Fibroblast of lung (primary cell): Measurements from ENCODE around the gene TMEM132D. TPM values are rescaled to one million over a fixed set of nuclear protein-coding genes. Genes with fewer than 3 reads are reported as not detected.

Source experiments
- DNase-seq, 2 donors: peaks; one replicate each; pipeline versions ENCODE4 v3.0.0 to v3.0.0-alpha.2; 2010; ENCODE audit warnings: low read depth in 2 of 2
- H2AFZ ChIP-seq: 2 replicates; pipeline ENCODE4 v1.5.1; 2012; ENCODE audit warnings: low read length, control low read depth, inconsistent platforms
- H3K27ac ChIP-seq: 2 replicates; pipeline ENCODE4 v1.5.1; 2011; ENCODE audit warnings: low read length, control low read depth; ENCODE audit not compliant: insufficient read depth
- H3K27me3 ChIP-seq: 2 replicates; pipeline ENCODE4 v1.5.1; 2011; ENCODE audit warnings: mild to moderate bottlenecking, low read length; ENCODE audit not compliant: control insufficient read depth, insufficient read depth
- H3K36me3 ChIP-seq: 2 replicates; pipeline ENCODE4 v1.5.1; 2011; ENCODE audit warnings: low read length; ENCODE audit not compliant: control insufficient read depth, insufficient read depth
- H3K4me1 ChIP-seq: 2 replicates; pipeline ENCODE4 v1.5.1; 2011; ENCODE audit warnings: low read length; ENCODE audit not compliant: control insufficient read depth, insufficient read depth; ENCODE audit errors: extremely low read depth
- H3K4me2 ChIP-seq: 2 replicates; pipeline ENCODE4 v1.5.1; 2011; ENCODE audit warnings: low read length, control low read depth; ENCODE audit not compliant: insufficient read depth; ENCODE audit errors: extremely low read depth
- H3K4me3 ChIP-seq, 4 experiments: fragments of 200-600 bp in 1 of 4; sonication (generic) in 1 of 4; replicated peaks in 1 of 4; 2 replicates each; pipeline ENCODE4 v1.5.1; 2011 to 2016; ENCODE audit warnings: low read length in 4 of 4, low read depth in 3 of 4, mild to moderate bottlenecking in 3 of 4, control low read depth in 2 of 4, inconsistent platforms in 1 of 4, mixed read lengths in 1 of 4; ENCODE audit not compliant: insufficient read depth in 1 of 4; ENCODE audit errors: control extremely low read depth in 1 of 4
- H3K79me2 ChIP-seq: 2 replicates; pipeline ENCODE4 v1.5.1; 2012; ENCODE audit warnings: mild to moderate bottlenecking, low read length, inconsistent platforms; ENCODE audit not compliant: control insufficient read depth, insufficient read depth
- H3K9ac ChIP-seq: 2 replicates; pipeline ENCODE4 v1.5.1; 2011; ENCODE audit warnings: mild to moderate bottlenecking, low read length, control low read depth; ENCODE audit not compliant: insufficient read depth
- H3K9me3 ChIP-seq: 2 replicates; pipeline ENCODE4 v1.5.1; 2012; ENCODE audit warnings: low read depth, low read length; ENCODE audit not compliant: control insufficient read depth, insufficient read depth
- H4K20me1 ChIP-seq: 2 replicates; pipeline ENCODE4 v1.5.1; 2011; ENCODE audit warnings: low read length; ENCODE audit not compliant: control insufficient read depth, insufficient read depth; ENCODE audit errors: extremely low read depth
- CTCF ChIP-seq, 2 donors: IDR thresholded peaks in 1 of 2; conservative IDR thresholded peaks in 1 of 2; 1 replicate in 1 of 2; 2 replicates in 1 of 2; pipeline ENCODE4 v1.5.1; 2011 to 2012; ENCODE audit warnings: low read length in 2 of 2, control low read depth in 1 of 2, inconsistent platforms in 1 of 2, low read depth in 1 of 2, mild to moderate bottlenecking in 1 of 2
- EZH2 ChIP-seq: IDR thresholded peaks from 2 replicates; pipeline ENCODE4 v1.5.1; 2012; ENCODE audit warnings: low read length, control low read depth, mild to moderate bottlenecking; ENCODE audit errors: missing control alignments
- polyA plus RNA-seq, 2 donors: library from polyadenylated mRNA; depleted of rRNA in 1 of 2; stranded (reverse) in 1 of 2; unstranded in 1 of 2; fragments of >200 nt; gene quantifications; 2 replicates each; pipeline ENCODE4 v1.2.1, GENCODE V29; 2011 to 2012; ENCODE audit warnings: missing spikeins in 1 of 2
- total RNA-seq: library from RNA; depleted of rRNA; stranded (reverse); fragments of >200 nt; gene quantifications from 2 replicates; pipeline ENCODE4 v1.2.1, GENCODE V29; 2014

The TMEM132D gene
- total and polyA plus RNA-seq, 2 donors (not counting 1 experiment from before 2014, with no cell fraction given), result not detected

DNA sequence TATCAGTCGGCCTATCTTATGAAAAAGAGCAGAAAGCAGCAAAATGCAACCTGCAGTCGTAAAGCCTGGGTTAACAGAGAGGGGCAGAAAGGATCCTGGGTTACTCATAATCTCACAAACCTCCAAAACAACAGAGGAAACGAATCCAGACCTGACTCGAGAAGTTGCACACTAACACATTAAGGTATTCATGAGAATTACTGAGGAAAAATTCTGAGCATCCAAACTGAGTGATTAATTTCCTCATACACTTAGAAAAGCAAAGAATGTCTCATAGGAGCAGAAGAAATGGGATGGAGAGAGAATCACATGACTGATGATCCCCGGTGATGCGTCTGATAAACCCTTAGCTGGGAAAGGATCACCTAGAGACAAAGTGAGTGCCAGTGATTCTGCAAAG lies 272.5 kb downstream of the TMEM132D start:
- no peak overlapping the region for H3K4me2 ChIP-seq
- no peak overlapping the region for H3K9ac ChIP-seq
- H3K36me3 ChIP-seq, result no peaks in the 10 kb centered on the region
- no peaks in the 10 kb centered on the region for H3K4me1 ChIP-seq
- H3K79me2 ChIP-seq, result no peaks in the 10 kb centered on the region
- no peaks in the 10 kb centered on the region for H4K20me1 ChIP-seq
- no peak for TF ChIP-seq EZH2
- no peak for TF ChIP-seq CTCF (conservative IDR thresholded peaks at IDR 0.05 in 1 of 2, IDR thresholded peaks at IDR 0.05 in 1 of 2; ENCODE audit: low read depth in 1 of 2, low read length in 2 of 2)
- H3K4me3 ChIP-seq, result no peak overlapping the region
- no peaks in the 10 kb centered on the region for H3K9me3 ChIP-seq
- no peak for DNase-seq
- H3K27me3 ChIP-seq, result no peaks in the 10 kb centered on the region
- no peak overlapping the region for H3K27ac ChIP-seq
- H2AFZ ChIP-seq, result no peak overlapping the region

DNA sequence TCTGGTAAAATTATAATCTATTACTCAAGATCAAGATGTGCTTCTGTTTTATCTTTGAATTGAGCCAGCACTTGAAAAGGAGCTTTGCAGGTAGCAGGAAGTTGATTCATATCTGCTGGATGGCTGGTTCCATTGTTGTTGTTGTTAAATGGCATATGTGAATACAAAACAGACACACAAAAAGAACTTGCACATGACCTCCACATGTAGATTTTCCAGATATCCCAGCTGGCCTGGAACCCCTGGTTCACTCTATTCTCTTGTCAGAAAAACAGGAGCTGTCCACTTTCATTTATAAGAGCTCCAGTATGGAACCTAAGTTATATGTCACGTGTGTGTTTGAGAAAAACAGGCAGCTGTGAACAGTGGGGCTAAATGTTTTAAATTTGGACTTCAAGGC lies 273.9 kb downstream of the TMEM132D start:
- H3K79me2 ChIP-seq, result no peaks in the 10 kb centered on the region
- no peak for DNase-seq
- H3K9ac ChIP-seq, result no peak overlapping the region
- H3K27me3 ChIP-seq, result no peaks in the 10 kb centered on the region
- H3K4me3 ChIP-seq, result no peak overlapping the region
- TF ChIP-seq EZH2 (no peak), CTCF (conservative IDR thresholded peaks at IDR 0.05 in 1 of 2, IDR thresholded peaks at IDR 0.05 in 1 of 2; ENCODE audit: low read depth in 1 of 2, low read length in 2 of 2) (no peak)
- H3K4me1 ChIP-seq, result no peaks in the 10 kb centered on the region
- H3K36me3 ChIP-seq, result no peaks in the 10 kb centered on the region
- no peak overlapping the region for H2AFZ ChIP-seq
- no peaks in the 10 kb centered on the region for H4K20me1 ChIP-seq
- H3K9me3 ChIP-seq, result no peaks in the 10 kb centered on the region
- no peak overlapping the region for H3K4me2 ChIP-seq
- H3K27ac ChIP-seq, result no peak overlapping the region

DNA sequence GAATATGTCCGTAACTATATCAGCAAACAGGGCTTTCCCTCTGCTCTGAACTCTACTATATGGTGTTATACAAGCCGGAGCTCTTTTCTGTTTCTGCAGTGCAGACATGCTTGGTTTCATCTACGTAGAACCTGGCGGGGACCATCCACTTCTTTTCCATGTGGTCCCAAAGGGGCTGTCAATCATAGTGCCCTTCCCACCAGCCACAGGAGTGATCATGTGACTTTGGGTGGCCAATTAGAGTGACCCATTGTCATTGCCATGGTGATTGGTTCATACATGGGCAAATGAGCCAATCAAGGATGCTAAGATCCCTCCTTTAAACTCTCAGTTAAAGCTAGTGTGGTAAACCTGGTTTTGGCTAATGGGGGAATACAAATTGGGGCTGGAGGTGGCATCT lies 281.3 kb downstream of the TMEM132D start:
- Histone ChIP-seq H3K9me3 (no peaks in the 10 kb centered on the region), H3K4me2 (no peak overlapping the region), H3K4me1 (no peaks in the 10 kb centered on the region), H3K79me2 (no peaks in the 10 kb centered on the region), H4K20me1 (no peaks in the 10 kb centered on the region), H2AFZ (no peak overlapping the region), H3K9ac (no peak overlapping the region), H3K27ac (no peak overlapping the region), H3K36me3 (no peaks in the 10 kb centered on the region), H3K4me3 (no peak overlapping the region), H3K27me3 (no peaks in the 10 kb centered on the region)
- no peak for DNase-seq
- TF ChIP-seq EZH2 (no peak), CTCF (conservative IDR thresholded peaks at IDR 0.05 in 1 of 2, IDR thresholded peaks at IDR 0.05 in 1 of 2; ENCODE audit: low read depth in 1 of 2, low read length in 2 of 2) (no peak)
